Calu3 (cell line): Measurements from ENCODE around the gene PSD. TPM values are rescaled to one million over a fixed set of nuclear protein-coding genes. Genes with fewer than 3 reads are reported as not detected.

Source experiments
- BruUV-seq: library from RNA; stranded (reverse); fragments of 400-500 nt; replicated peaks from 2 replicates; lab custom pipeline; 2021; lab: Mats Ljungman, UMichigan
- CTCF ChIA-PET: fragments of 300-600 bp; sonication (Branson Sonifier 250); formaldehyde crosslinking; loops from one replicate; lab custom pipeline; 2022; ENCODE audit warnings: antibody characterized with exemption; lab: Charles Lee
- DNase-seq: peaks from one replicate; pipeline ENCODE4 v3.0.0; 2022
- H3K27ac Mint-ChIP-seq: one replicate; pipeline ENCODE4 v1.8.0; 2022; ENCODE audit warnings: mixed read lengths; ENCODE audit not compliant: unreplicated experiment
- H3K27me3 Mint-ChIP-seq: one replicate; pipeline ENCODE4 v1.8.0; 2022; ENCODE audit warnings: mixed read lengths; ENCODE audit not compliant: unreplicated experiment
- H3K36me3 Mint-ChIP-seq: one replicate; pipeline ENCODE4 v1.8.0; 2022; ENCODE audit warnings: mild to moderate bottlenecking, moderate library complexity, mixed read lengths; ENCODE audit not compliant: insufficient read depth, unreplicated experiment
- H3K4me1 Mint-ChIP-seq: one replicate; pipeline ENCODE4 v1.8.0; 2022; ENCODE audit warnings: mild to moderate bottlenecking, low read depth, mixed read lengths; ENCODE audit not compliant: unreplicated experiment
- H3K4me3 Mint-ChIP-seq: one replicate; pipeline ENCODE4 v1.8.0; 2022; ENCODE audit warnings: mild to moderate bottlenecking, low read depth, moderate library complexity, mixed read lengths; ENCODE audit not compliant: unreplicated experiment
- H3K9me3 Mint-ChIP-seq: one replicate; pipeline ENCODE4 v1.8.0; 2022; ENCODE audit warnings: low read depth, mixed read lengths; ENCODE audit not compliant: unreplicated experiment
- intact Hi-C: fragments of 100-400 bp; cut with micrococcal nuclease; formaldehyde crosslinking; loops from one replicate; pipeline ENCODE4 v1.10.0; 2022; ENCODE audit not compliant: unreplicated experiment
- total RNA-seq: library from RNA; stranded (reverse); gene quantifications from 2 replicates; pipeline ENCODE4 v1.2.3, GENCODE V29; 2022
- TF ChIP-seq, protein P1 (sequence below): fragments of 200-600 bp; IDR thresholded peaks from one replicate; pipeline ENCODE4 v1.8.0; 2022; ENCODE audit warnings: antibody characterized with exemption; ENCODE audit not compliant: unreplicated experiment

Gene PSD
- total RNA-seq, 1 experiment from 2014 or later = 0.35 TPM

DNA sequence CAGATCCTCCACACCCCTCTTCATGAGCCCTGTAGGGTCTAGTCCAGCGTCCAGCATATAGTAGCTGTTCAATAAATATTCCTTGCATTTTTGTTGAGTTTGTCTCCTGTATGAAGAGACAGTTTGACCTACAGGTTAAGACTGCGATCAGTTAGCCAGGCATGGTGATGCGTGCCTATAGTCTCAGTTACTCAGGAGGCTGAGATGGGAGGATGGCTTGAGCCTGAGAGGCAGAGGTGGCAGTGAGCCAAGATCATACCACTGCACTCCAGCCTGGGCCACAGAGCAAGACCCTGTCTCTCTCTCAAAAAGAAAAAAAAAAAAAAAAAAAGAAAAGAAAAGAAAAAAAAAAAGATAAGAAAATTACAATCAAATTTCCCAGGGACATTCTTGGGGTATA lies 18.9 kb upstream of the PSD start:
- H3K4me3 Mint-ChIP-seq = no peak overlapping the region
- TF ChIP-seq, protein P1, sequence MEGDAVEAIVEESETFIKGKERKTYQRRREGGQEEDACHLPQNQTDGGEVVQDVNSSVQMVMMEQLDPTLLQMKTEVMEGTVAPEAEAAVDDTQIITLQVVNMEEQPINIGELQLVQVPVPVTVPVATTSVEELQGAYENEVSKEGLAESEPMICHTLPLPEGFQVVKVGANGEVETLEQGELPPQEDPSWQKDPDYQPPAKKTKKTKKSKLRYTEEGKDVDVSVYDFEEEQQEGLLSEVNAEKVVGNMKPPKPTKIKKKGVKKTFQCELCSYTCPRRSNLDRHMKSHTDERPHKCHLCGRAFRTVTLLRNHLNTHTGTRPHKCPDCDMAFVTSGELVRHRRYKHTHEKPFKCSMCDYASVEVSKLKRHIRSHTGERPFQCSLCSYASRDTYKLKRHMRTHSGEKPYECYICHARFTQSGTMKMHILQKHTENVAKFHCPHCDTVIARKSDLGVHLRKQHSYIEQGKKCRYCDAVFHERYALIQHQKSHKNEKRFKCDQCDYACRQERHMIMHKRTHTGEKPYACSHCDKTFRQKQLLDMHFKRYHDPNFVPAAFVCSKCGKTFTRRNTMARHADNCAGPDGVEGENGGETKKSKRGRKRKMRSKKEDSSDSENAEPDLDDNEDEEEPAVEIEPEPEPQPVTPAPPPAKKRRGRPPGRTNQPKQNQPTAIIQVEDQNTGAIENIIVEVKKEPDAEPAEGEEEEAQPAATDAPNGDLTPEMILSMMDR = no peak
- H3K4me1 Mint-ChIP-seq = peaks cover 16% of the 10 kb centered on the region
- no peaks in the 10 kb centered on the region for H3K9me3 Mint-ChIP-seq
- no peak for DNase-seq
- intact Hi-C loops = no loop called here
- H3K27me3 Mint-ChIP-seq = peaks cover 27% of the 10 kb centered on the region
- CTCF ChIA-PET = no interaction called here
- no peak overlapping the region for H3K27ac Mint-ChIP-seq
- BruUV-seq = no TSS peak
- peaks cover 9% of the 10 kb centered on the region for H3K36me3 Mint-ChIP-seq

DNA sequence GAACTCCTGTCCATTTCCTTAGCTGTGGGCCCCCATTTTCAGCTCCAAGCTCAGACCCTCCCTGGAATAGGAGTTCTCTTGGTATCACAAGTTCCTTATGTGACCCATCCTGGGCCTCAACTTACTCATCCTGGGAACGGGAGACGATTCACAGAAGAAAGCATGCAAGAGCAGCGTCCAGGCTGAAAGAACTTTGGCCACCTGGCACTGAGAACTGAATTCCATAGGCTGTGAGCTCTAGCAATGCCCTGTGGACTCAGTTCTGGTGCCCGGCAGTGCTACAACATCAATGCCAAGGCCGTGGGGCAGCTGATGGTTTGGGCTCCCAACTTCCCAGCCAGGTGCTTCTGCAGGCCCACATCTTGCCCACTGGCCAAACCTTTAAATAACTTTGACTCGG lies 17.7 kb upstream of the PSD start:
- intact Hi-C loops = no loop called here
- Mint-ChIP-seq H3K36me3 (peaks cover 21% of the 10 kb centered on the region), H3K27ac (no peak overlapping the region), H3K4me3 (no peak overlapping the region), H3K4me1 (peaks cover 23% of the 10 kb centered on the region), H3K9me3 (no peaks in the 10 kb centered on the region), H3K27me3 (peaks cover 27% of the 10 kb centered on the region)
- no peak for DNase-seq
- TF ChIP-seq, protein P1 = no peak
- BruUV-seq = no TSS peak
- CTCF ChIA-PET = no interaction called here

DNA sequence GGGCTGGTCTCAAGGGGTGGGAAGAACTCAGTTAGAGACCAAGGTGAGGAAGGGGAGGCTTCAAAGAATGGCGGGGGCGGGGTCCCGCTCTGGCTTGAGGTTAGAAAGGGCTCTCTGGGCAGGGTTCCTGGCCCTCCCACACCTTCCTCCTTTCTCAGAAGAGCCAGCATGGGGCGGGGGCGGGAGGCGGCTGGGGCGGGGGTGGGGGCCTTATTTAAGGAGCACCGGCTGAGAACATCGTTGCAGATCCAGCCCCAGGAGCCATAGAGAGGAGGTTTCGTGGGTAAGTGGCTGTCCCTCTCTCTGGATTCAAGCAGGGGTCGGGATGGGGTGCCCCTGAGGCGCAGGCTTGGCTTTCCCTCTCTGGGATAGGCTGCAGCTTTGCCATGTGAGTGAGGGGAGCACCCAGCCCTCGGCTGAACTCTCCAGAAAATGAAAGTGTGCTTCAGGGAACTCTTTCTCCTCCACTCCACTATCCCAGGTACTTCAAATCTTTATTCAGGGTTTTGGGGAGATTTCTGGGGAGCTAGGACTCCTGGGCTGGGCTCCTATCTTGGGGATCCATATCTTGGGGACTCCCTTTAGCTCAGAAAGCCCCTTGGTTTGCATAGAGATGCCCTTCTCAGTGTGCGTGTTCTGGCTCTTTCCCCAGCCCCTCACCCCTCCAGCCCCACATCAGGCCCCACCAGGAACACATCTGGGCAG lies 17.1 kb upstream of the PSD start:
- CTCF ChIA-PET = no interaction called here
- H3K4me1 Mint-ChIP-seq = peaks cover 24% of the 10 kb centered on the region
- BruUV-seq = no TSS peak
- TF ChIP-seq, protein P1 = no peak
- no peaks in the 10 kb centered on the region for H3K9me3 Mint-ChIP-seq
- no peak overlapping the region for H3K27ac Mint-ChIP-seq
- no peak for DNase-seq
- intact Hi-C loops = no loop called here
- peaks cover 21% of the 10 kb centered on the region for H3K36me3 Mint-ChIP-seq
- peaks cover 27% of the 10 kb centered on the region for H3K27me3 Mint-ChIP-seq
- H3K4me3 Mint-ChIP-seq = no peak overlapping the region

- CTCF ChIA-PET = interaction anchor here (0.9 kb wide), 2 partner anchors 15 to 39 kb away, joined by 4 read pairs; partner anchors contain the start of genes FBXL15 and NFKB2
- H3K27ac Mint-ChIP-seq = no peak overlapping the region
- H3K9me3 Mint-ChIP-seq = no peaks in the 10 kb centered on the region
- no TSS peak for BruUV-seq
- no peak overlapping the region for H3K4me3 Mint-ChIP-seq
- TF ChIP-seq, protein P1 = no peak
- H3K4me1 Mint-ChIP-seq = peaks cover 24% of the 10 kb centered on the region
- H3K27me3 Mint-ChIP-seq = peaks cover 27% of the 10 kb centered on the region
- intact Hi-C loops = no loop called here
- DNase-seq = no peak
- H3K36me3 Mint-ChIP-seq = peaks cover 21% of the 10 kb centered on the region
Measured at GRCh38 chr10:102435133-102435497, 16.5 kb upstream of the PSD start.
